Measurements from ENCODE around the gene ZBBX. TPM values are rescaled to one million over a fixed set of nuclear protein-coding genes. Genes with fewer than 3 reads are reported as not detected.

ZBBX gene
- total and polyA plus RNA-seq, 5 donors from 2014 or later = not detected

- H3K27me3 Mint-ChIP-seq = no peaks in the 10 kb centered on the region
- no peak overlapping the region for H3K4me3 ChIP-seq (ENCODE audit: low read depth, low read length)
- no peaks in the 10 kb centered on the region for H3K27me3 ChIP-seq (ENCODE audit: control insufficient read depth, insufficient read depth, low read length)
- H3K4me1 Mint-ChIP-seq = no peaks in the 10 kb centered on the region
- ATAC-seq (ENCODE audit: low read depth in 2 of 2) (no peak), DNase-seq (no peak)
- H3K4me3 Mint-ChIP-seq = no peak overlapping the region
- peaks cover 0 to 5% (median 0%) of the 10 kb centered on the region in 7 donors for H3K9me3 Mint-ChIP-seq
- H3K36me3 Mint-ChIP-seq = no peaks in the 10 kb centered on the region
- no peaks in the 10 kb centered on the region for H3K9me3 ChIP-seq (ENCODE audit: control insufficient read depth in 2 of 2, low read length in 2 of 2)
- H3K27ac ChIP-seq (ENCODE audit: insufficient read depth, low read length, poor library complexity, severe bottlenecking) = no peak overlapping the region
- no peak overlapping the region for H3K27ac Mint-ChIP-seq
- no peaks in the 10 kb centered on the region for H3K36me3 ChIP-seq (ENCODE audit: control insufficient read depth, insufficient read depth, low read length)
- H3K4me1 ChIP-seq (ENCODE audit: control insufficient read depth, insufficient read depth, low read length, poor library complexity, severe bottlenecking) = no peaks in the 10 kb centered on the region
These were observed 127.1 kb downstream of the ZBBX start for GRCh38 chr3:167253037-167253436.

GRCh38 chr3:167251678-167252077 is 128.4 kb downstream of the ZBBX start:
- Mint-ChIP-seq H3K27me3 (no peaks in the 10 kb centered on the region), H3K4me3 (no peak overlapping the region), H3K36me3 (no peaks in the 10 kb centered on the region), H3K9me3 (peaks cover 0 to 5% (median 0%) of the 10 kb centered on the region in 7 donors), H3K27ac (no peak overlapping the region), H3K4me1 (no peaks in the 10 kb centered on the region)
- DNase-seq = no peak
- Histone ChIP-seq H3K4me1 (ENCODE audit: control insufficient read depth, insufficient read depth, low read length, poor library complexity, severe bottlenecking) (no peaks in the 10 kb centered on the region), H3K36me3 (ENCODE audit: control insufficient read depth, insufficient read depth, low read length) (no peaks in the 10 kb centered on the region), H3K27ac (ENCODE audit: insufficient read depth, low read length, poor library complexity, severe bottlenecking) (no peak overlapping the region), H3K9me3 (ENCODE audit: control insufficient read depth in 2 of 2, low read length in 2 of 2) (no peaks in the 10 kb centered on the region), H3K27me3 (ENCODE audit: control insufficient read depth, insufficient read depth, low read length) (no peaks in the 10 kb centered on the region), H3K4me3 (ENCODE audit: low read depth, low read length) (no peak overlapping the region)
- ATAC-seq (ENCODE audit: low read depth in 2 of 2) = no peak

GRCh38 chr3:167246252-167246651 is 133.8 kb downstream of the ZBBX start:
- H3K36me3 Mint-ChIP-seq = no peaks in the 10 kb centered on the region
- H3K27me3 Mint-ChIP-seq = no peaks in the 10 kb centered on the region
- DNase-seq = no peak
- peaks cover 0 to 6% (median 2%) of the 10 kb centered on the region in 7 donors for H3K9me3 Mint-ChIP-seq
- H3K4me1 Mint-ChIP-seq = no peaks in the 10 kb centered on the region
- Histone ChIP-seq H3K9me3 (ENCODE audit: control insufficient read depth in 2 of 2, low read length in 2 of 2) (no peaks in the 10 kb centered on the region), H3K4me1 (ENCODE audit: control insufficient read depth, insufficient read depth, low read length, poor library complexity, severe bottlenecking) (no peaks in the 10 kb centered on the region), H3K4me3 (ENCODE audit: low read depth, low read length) (no peak overlapping the region), H3K27ac (ENCODE audit: insufficient read depth, low read length, poor library complexity, severe bottlenecking) (no peak overlapping the region), H3K27me3 (ENCODE audit: control insufficient read depth, insufficient read depth, low read length) (no peaks in the 10 kb centered on the region), H3K36me3 (ENCODE audit: control insufficient read depth, insufficient read depth, low read length) (no peaks in the 10 kb centered on the region)
- no peak overlapping the region for H3K27ac Mint-ChIP-seq
- H3K4me3 Mint-ChIP-seq = no peak overlapping the region
- ATAC-seq (ENCODE audit: low read depth in 2 of 2) = no peak

- Mint-ChIP-seq H3K9me3 (peaks cover 0 to 3% (median 2%) of the 10 kb centered on the region in 7 donors), H3K36me3 (no peaks in the 10 kb centered on the region), H3K27ac (no peak overlapping the region), H3K4me3 (no peak overlapping the region), H3K27me3 (no peaks in the 10 kb centered on the region), H3K4me1 (no peaks in the 10 kb centered on the region)
- no peaks in the 10 kb centered on the region for H3K36me3 ChIP-seq (ENCODE audit: control insufficient read depth, insufficient read depth, low read length)
- no peak overlapping the region for H3K27ac ChIP-seq (ENCODE audit: insufficient read depth, low read length, poor library complexity, severe bottlenecking)
- H3K27me3 ChIP-seq (ENCODE audit: control insufficient read depth, insufficient read depth, low read length) = no peaks in the 10 kb centered on the region
- DNase-seq = no peak
- ATAC-seq (ENCODE audit: low read depth in 2 of 2) = no peak
- H3K4me1 ChIP-seq (ENCODE audit: control insufficient read depth, insufficient read depth, low read length, poor library complexity, severe bottlenecking) = no peaks in the 10 kb centered on the region
- no peak overlapping the region for H3K4me3 ChIP-seq (ENCODE audit: low read depth, low read length)
- no peaks in the 10 kb centered on the region for H3K9me3 ChIP-seq (ENCODE audit: control insufficient read depth in 2 of 2, low read length in 2 of 2)
These were observed 138.8 kb downstream of the ZBBX start for GRCh38 chr3:167241048-167241845.

DNA sequence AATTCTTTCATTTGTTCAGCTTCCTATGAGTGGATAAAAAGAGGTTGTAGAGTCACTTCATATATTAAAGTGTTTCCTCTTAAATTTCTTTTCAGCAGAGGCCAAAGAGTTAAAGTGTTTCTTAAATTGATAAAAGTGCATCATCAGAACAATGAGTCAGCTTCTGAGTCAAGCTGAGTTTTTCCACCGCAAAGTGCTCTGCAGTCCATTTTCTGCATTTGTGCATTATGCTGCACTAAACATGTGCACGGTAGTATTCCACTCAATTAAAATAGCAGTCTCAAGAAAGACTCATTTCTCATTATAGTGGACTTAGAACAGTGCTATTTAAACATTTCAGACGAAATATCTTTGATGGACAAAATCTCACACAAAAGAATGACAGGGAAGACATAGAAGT is 152.0 kb downstream of the ZBBX start:
- Histone ChIP-seq H3K36me3 (ENCODE audit: control insufficient read depth, insufficient read depth, low read length) (no peaks in the 10 kb centered on the region), H3K27ac (ENCODE audit: insufficient read depth, low read length, poor library complexity, severe bottlenecking) (no peak overlapping the region), H3K9me3 (ENCODE audit: control insufficient read depth in 2 of 2, low read length in 2 of 2) (no peaks in the 10 kb centered on the region), H3K27me3 (ENCODE audit: control insufficient read depth, insufficient read depth, low read length) (no peaks in the 10 kb centered on the region), H3K4me3 (ENCODE audit: low read depth, low read length) (no peak overlapping the region), H3K4me1 (ENCODE audit: control insufficient read depth, insufficient read depth, low read length, poor library complexity, severe bottlenecking) (no peaks in the 10 kb centered on the region)
- H3K4me1 Mint-ChIP-seq = no peaks in the 10 kb centered on the region
- no peaks in the 10 kb centered on the region for H3K36me3 Mint-ChIP-seq
- no peak for DNase-seq
- peaks cover 4% of the 10 kb centered on the region for H3K27me3 Mint-ChIP-seq
- no peak overlapping the region for H3K27ac Mint-ChIP-seq
- no peak for ATAC-seq (ENCODE audit: low read depth in 2 of 2)
- H3K4me3 Mint-ChIP-seq = no peak overlapping the region
- H3K9me3 Mint-ChIP-seq = peaks cover 2 to 8% (median 3%) of the 10 kb centered on the region in 7 donors

DNA sequence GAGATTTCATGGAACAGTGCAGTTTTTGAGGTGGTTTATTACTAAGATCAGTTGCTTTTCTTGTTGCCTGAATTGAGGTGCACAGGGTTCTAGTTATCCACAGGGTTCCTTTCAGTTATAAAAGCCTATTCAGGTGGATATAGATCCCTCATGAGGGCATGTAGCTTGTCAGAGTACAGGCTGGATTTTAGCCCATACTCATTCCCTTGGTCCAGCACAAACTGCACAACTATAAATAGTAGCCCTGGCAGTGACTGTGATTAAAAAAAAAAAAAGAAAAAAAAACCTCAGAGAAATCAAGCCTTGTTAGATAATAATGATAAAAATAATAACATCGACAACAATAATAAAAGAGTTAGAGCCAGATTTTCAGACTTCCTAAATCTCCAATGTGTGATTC is 154.3 kb downstream of the ZBBX start:
- no peaks in the 10 kb centered on the region for H3K4me1 Mint-ChIP-seq
- Histone ChIP-seq H3K4me1 (ENCODE audit: control insufficient read depth, insufficient read depth, low read length, poor library complexity, severe bottlenecking) (no peaks in the 10 kb centered on the region), H3K27me3 (ENCODE audit: control insufficient read depth, insufficient read depth, low read length) (no peaks in the 10 kb centered on the region), H3K27ac (ENCODE audit: insufficient read depth, low read length, poor library complexity, severe bottlenecking) (no peak overlapping the region), H3K9me3 (ENCODE audit: control insufficient read depth in 2 of 2, low read length in 2 of 2) (no peaks in the 10 kb centered on the region), H3K36me3 (ENCODE audit: control insufficient read depth, insufficient read depth, low read length) (no peaks in the 10 kb centered on the region), H3K4me3 (ENCODE audit: low read depth, low read length) (no peak overlapping the region)
- ATAC-seq (ENCODE audit: low read depth in 2 of 2) (no peak), DNase-seq (no peak)
- H3K9me3 Mint-ChIP-seq = peaks cover under 1 to 11% (median 3%) of the 10 kb centered on the region in 7 donors
- H3K27me3 Mint-ChIP-seq = peaks cover 2% of the 10 kb centered on the region
- H3K27ac Mint-ChIP-seq = no peak overlapping the region
- no peaks in the 10 kb centered on the region for H3K36me3 Mint-ChIP-seq
- H3K4me3 Mint-ChIP-seq = no peak overlapping the region

- ATAC-seq (ENCODE audit: low read depth in 2 of 2) = no peak
- no peaks in the 10 kb centered on the region for H3K36me3 Mint-ChIP-seq
- H3K27me3 Mint-ChIP-seq = no peaks in the 10 kb centered on the region
- DNase-seq = no peak
- H3K36me3 ChIP-seq (ENCODE audit: control insufficient read depth, insufficient read depth, low read length) = no peaks in the 10 kb centered on the region
- H3K4me3 ChIP-seq (ENCODE audit: low read depth, low read length) = no peak overlapping the region
- no peaks in the 10 kb centered on the region for H3K4me1 ChIP-seq (ENCODE audit: control insufficient read depth, insufficient read depth, low read length, poor library complexity, severe bottlenecking)
- H3K27ac ChIP-seq (ENCODE audit: insufficient read depth, low read length, poor library complexity, severe bottlenecking) = no peak overlapping the region
- H3K27ac Mint-ChIP-seq = no peak overlapping the region
- H3K9me3 ChIP-seq (ENCODE audit: control insufficient read depth in 2 of 2, low read length in 2 of 2) = peaks cover 0 to 1% of the 10 kb centered on the region in 2 experiments
- no peak overlapping the region for H3K4me3 Mint-ChIP-seq
- no peaks in the 10 kb centered on the region for H3K27me3 ChIP-seq (ENCODE audit: control insufficient read depth, insufficient read depth, low read length)
- H3K4me1 Mint-ChIP-seq = no peaks in the 10 kb centered on the region
- H3K9me3 Mint-ChIP-seq = peaks cover 0 to 11% (median 7%) of the 10 kb centered on the region in 7 donors
These were observed 171.1 kb downstream of the ZBBX start for GRCh38 chr3:167209011-167209410.

- no peak overlapping the region for H3K27ac Mint-ChIP-seq
- Histone ChIP-seq H3K36me3 (ENCODE audit: control insufficient read depth, insufficient read depth, low read length) (no peaks in the 10 kb centered on the region), H3K9me3 (ENCODE audit: control insufficient read depth in 2 of 2, low read length in 2 of 2) (no peaks in the 10 kb centered on the region), H3K27me3 (ENCODE audit: control insufficient read depth, insufficient read depth, low read length) (no peaks in the 10 kb centered on the region), H3K27ac (ENCODE audit: insufficient read depth, low read length, poor library complexity, severe bottlenecking) (no peak overlapping the region), H3K4me3 (ENCODE audit: low read depth, low read length) (no peak overlapping the region), H3K4me1 (ENCODE audit: control insufficient read depth, insufficient read depth, low read length, poor library complexity, severe bottlenecking) (no peaks in the 10 kb centered on the region)
- ATAC-seq (ENCODE audit: low read depth in 2 of 2) = no peak
- no peak for DNase-seq
- H3K27me3 Mint-ChIP-seq = no peaks in the 10 kb centered on the region
- H3K4me1 Mint-ChIP-seq = no peaks in the 10 kb centered on the region
- H3K9me3 Mint-ChIP-seq = peaks cover 0 to 13% (median 4%) of the 10 kb centered on the region in 7 donors
- H3K4me3 Mint-ChIP-seq = no peak overlapping the region
- H3K36me3 Mint-ChIP-seq = no peaks in the 10 kb centered on the region
These were observed 177.0 kb downstream of the ZBBX start for GRCh38 chr3:167203062-167203461.

Data from CD4-positive, CD25-positive, alpha-beta regulatory T cell (primary cell).